WTC11 (cell line): ENCODE results near the gene LARGE1. TPM values are rescaled to one million over a fixed set of nuclear protein-coding genes. Genes with fewer than 3 reads are reported as not detected.
A peak's percentile ranks its signal among the peaks of the same experiment; 100 is the strongest.

ENCODE experiments used
- ATAC-seq: fragments of 200-7000 bp; cut with Tn5 transposase; 2 replicates; pipeline ENCODE4 v1.10.0; 2021; ENCODE audit warnings: mild to moderate bottlenecking, moderate library complexity
- CTCF ChIA-PET: fragments of 300-600 bp; sonication (Branson Sonifier 250); formaldehyde crosslinking; loops from one replicate; lab custom pipeline; 2021; ENCODE audit warnings: antibody characterized with exemption; lab: Charles Lee
- POLR2A ChIA-PET: fragments of 350-600 bp; sonication (Branson Sonifier 250); formaldehyde crosslinking; loops from one replicate; lab custom pipeline; 2021; ENCODE audit warnings: antibody characterized with exemption; lab: Charles Lee
- DNase-seq: peaks from one replicate; pipeline ENCODE4 v3.0.0; 2021; ENCODE audit warnings: low spot score
- H3K27ac Mint-ChIP-seq: 2 replicates; pipeline ENCODE4 v1.8.0; 2021; ENCODE audit warnings: mixed read lengths
- H3K27me3 Mint-ChIP-seq: 2 replicates; pipeline ENCODE4 v1.8.0; 2021; ENCODE audit warnings: low read depth, mild to moderate bottlenecking, moderate library complexity, mixed read lengths
- H3K36me3 Mint-ChIP-seq: 2 replicates; pipeline ENCODE4 v1.8.0; 2021; ENCODE audit warnings: mixed read lengths
- H3K4me1 Mint-ChIP-seq: 2 replicates; pipeline ENCODE4 v1.8.0; 2022; ENCODE audit warnings: mixed read lengths
- H3K4me3 Mint-ChIP-seq: 2 replicates; pipeline ENCODE4 v1.8.0; 2021; ENCODE audit warnings: mild to moderate bottlenecking, moderate library complexity, mixed read lengths
- H3K9me3 Mint-ChIP-seq: 2 replicates; pipeline ENCODE4 v1.8.0; 2021; ENCODE audit warnings: mixed read lengths
- ATF2 ChIP-seq: sonication (generic); formaldehyde crosslinking; IDR thresholded peaks from 2 replicates; pipeline ENCODE4 v1.8.1; 2022; ENCODE audit warnings: low read depth, missing genetic modification reagents, borderline replicate concordance
- CBFB ChIP-seq: sonication (generic); formaldehyde crosslinking; IDR thresholded peaks from 2 replicates; pipeline ENCODE4 v1.8.1; 2022; ENCODE audit warnings: mild to moderate bottlenecking, low read depth, missing genetic modification reagents
- E2F5 ChIP-seq: sonication (generic); formaldehyde crosslinking; IDR thresholded peaks from 2 replicates; pipeline ENCODE4 v1.8.1; 2022; ENCODE audit warnings: mild to moderate bottlenecking, moderate library complexity, missing genetic modification reagents
- ERG ChIP-seq: fragments of 250-450 bp; sonication (Bioruptor Pico); IDR thresholded peaks from 2 replicates; pipeline ENCODE4 v1.8.0; 2021; ENCODE audit warnings: mild to moderate bottlenecking
- FOXJ3 ChIP-seq: sonication (generic); formaldehyde crosslinking; IDR thresholded peaks from 2 replicates; pipeline ENCODE4 v1.9.0; 2021; ENCODE audit warnings: missing genetic modification reagents, mild to moderate bottlenecking, borderline replicate concordance
- GABPB1 ChIP-seq: sonication (generic); formaldehyde crosslinking; IDR thresholded peaks from 2 replicates; pipeline ENCODE4 v1.8.1; 2023; ENCODE audit warnings: mild to moderate bottlenecking, missing genetic modification reagents
- GRHL2 ChIP-seq: fragments of 250-450 bp; sonication (Bioruptor Pico); IDR thresholded peaks from 2 replicates; pipeline ENCODE4 v1.8.0; 2022; ENCODE audit warnings: mild to moderate bottlenecking, moderate library complexity; ENCODE audit not compliant: insufficient replicate concordance, severe bottlenecking
- HMGA2 ChIP-seq: fragments of 250-450 bp; sonication (Bioruptor Pico); IDR thresholded peaks from 2 replicates; pipeline ENCODE4 v1.4.0; 2021; ENCODE audit warnings: mild to moderate bottlenecking, moderate library complexity
- IRF1 ChIP-seq: sonication (generic); formaldehyde crosslinking; IDR thresholded peaks from 2 replicates; pipeline ENCODE4 v1.8.0; 2023; ENCODE audit warnings: missing genetic modification reagents
- NFATC4 ChIP-seq: fragments of 250-450 bp; sonication (Bioruptor Pico); IDR thresholded peaks from 2 replicates; pipeline ENCODE4 v1.9.0; 2021; ENCODE audit warnings: mild to moderate bottlenecking
- NR1H2 ChIP-seq: sonication (generic); formaldehyde crosslinking; IDR thresholded peaks from 2 replicates; pipeline ENCODE4 v1.9.0; 2021; ENCODE audit warnings: mild to moderate bottlenecking, moderate library complexity, missing genetic modification reagents
- PRDM15 ChIP-seq: sonication (generic); formaldehyde crosslinking; IDR thresholded peaks from 2 replicates; pipeline ENCODE4 v1.8.0; 2022; ENCODE audit warnings: missing genetic modification reagents
- RORB ChIP-seq: fragments of 250-450 bp; sonication (Bioruptor Pico); IDR thresholded peaks from 2 replicates; pipeline ENCODE4 v1.9.0; 2021; ENCODE audit warnings: mild to moderate bottlenecking
- SMAD3 ChIP-seq: sonication (generic); formaldehyde crosslinking; IDR thresholded peaks from 2 replicates; pipeline ENCODE4 v1.8.0; 2022; ENCODE audit warnings: missing genetic modification reagents, mild to moderate bottlenecking, borderline replicate concordance
- SOX15 ChIP-seq: fragments of 250-450 bp; sonication (Bioruptor Pico); IDR thresholded peaks from 2 replicates; pipeline ENCODE4 v1.9.0; 2021; ENCODE audit warnings: mild to moderate bottlenecking
- TEAD4 ChIP-seq: sonication (generic); formaldehyde crosslinking; IDR thresholded peaks from 2 replicates; pipeline ENCODE4 v1.8.0; 2022; ENCODE audit warnings: mild to moderate bottlenecking, missing genetic modification reagents
- TP53 ChIP-seq: sonication (generic); formaldehyde crosslinking; IDR thresholded peaks from 2 replicates; pipeline ENCODE4 v1.8.1; 2023; ENCODE audit warnings: mild to moderate bottlenecking, missing genetic modification reagents
- USF2 ChIP-seq: sonication (generic); formaldehyde crosslinking; IDR thresholded peaks from 2 replicates; pipeline ENCODE4 v1.8.1; 2023; ENCODE audit warnings: mild to moderate bottlenecking, missing genetic modification reagents, moderate library complexity
- ZNF138 ChIP-seq: sonication (generic); formaldehyde crosslinking; conservative IDR thresholded peaks from 2 replicates; pipeline ENCODE4 v1.8.1; 2022; ENCODE audit warnings: mild to moderate bottlenecking, moderate library complexity, missing genetic modification reagents
- ZNF232 ChIP-seq: sonication (generic); formaldehyde crosslinking; IDR thresholded peaks from 2 replicates; pipeline ENCODE4 v1.8.0; 2022; ENCODE audit warnings: mild to moderate bottlenecking, missing genetic modification reagents
- total RNA-seq: library from RNA; stranded (reverse); gene quantifications from 3 replicates; pipeline ENCODE4 v1.2.3, GENCODE V29; 2021

Gene LARGE1
- total RNA-seq, 1 experiment from 2014 or later: 72.6 TPM

- Mint-ChIP-seq H3K4me1 (peaks cover 2% of the 10 kb centered on the region), H3K27me3 (no peaks in the 10 kb centered on the region)
These were observed 380.1 kb downstream of the LARGE1 start for GRCh38 chr22:33539902-33540751.

GRCh38 chr22:33539202-33539901 is 380.9 kb downstream of the LARGE1 start:
- no peaks in the 10 kb centered on the region for H3K27me3 Mint-ChIP-seq
- ChIA-PET CTCF (no interaction called here), POLR2A (interaction anchor here (1.0 kb wide), 1 partner anchor 196 kb away, joined by 3 read pairs; no protein-coding TSS in a partner anchor)
- DNase-seq (no peak), ATAC-seq (no peak)
- TF ChIP-seq ZNF232 (CRISPR knock-in tag) (no peak), IRF1 (CRISPR knock-in tag) (no peak), RORB (CRISPR knock-in tag) (no peak), NFATC4 (CRISPR knock-in tag) (no peak), FOXJ3 (CRISPR knock-in tag) (no peak), USF2 (CRISPR knock-in tag) (no peak), PRDM15 (CRISPR knock-in tag) (no peak), GRHL2 (CRISPR knock-in tag) (no peak), HMGA2 (CRISPR knock-in tag) (no peak), SMAD3 (CRISPR knock-in tag) (no peak), SOX15 (CRISPR knock-in tag) (no peak), NR1H2 (CRISPR knock-in tag) (no peak), TEAD4 (CRISPR knock-in tag) (no peak), ZNF138 (no peak), ERG (no peak), ATF2 (CRISPR knock-in tag) (no peak), CBFB (CRISPR knock-in tag) (no peak), E2F5 (CRISPR knock-in tag) (no peak)
- H3K36me3 Mint-ChIP-seq: no peaks in the 10 kb centered on the region; the same call in 1 of the 2 replicates
- peaks cover 2% of the 10 kb centered on the region for H3K4me1 Mint-ChIP-seq
- H3K27ac Mint-ChIP-seq: no peak overlapping the region
- no peaks in the 10 kb centered on the region for H3K9me3 Mint-ChIP-seq
- H3K4me3 Mint-ChIP-seq: no peak overlapping the region

More at GRCh38 chr22:33539902-33540751, 380.1 kb downstream of the LARGE1 start:
- Mint-ChIP-seq H3K4me3 (no peak overlapping the region), H3K9me3 (no peaks in the 10 kb centered on the region), H3K36me3 (no peaks in the 10 kb centered on the region; the same call in 1 of the 2 replicates), H3K27ac (peak overlapping the region; percentile 21; the same call in 1 of the 2 replicates)
- POLR2A ChIA-PET: interaction anchor here (1.0 kb wide), 1 partner anchor 197 kb away, joined by 3 read pairs; no protein-coding TSS in a partner anchor
- DNase-seq: no peak
- no peak for ATAC-seq
- TF ChIP-seq TP53: no peak
- TF ChIP-seq GABPB1 (CRISPR knock-in tag): peak; percentile 31
- CTCF ChIA-PET: no interaction called here
